Vagina (tissue), 2 donors: ENCODE measurements around the gene GRN. TPM values are rescaled to one million over a fixed set of nuclear protein-coding genes. Genes with fewer than 3 reads are reported as not detected.
"Not testable (repeated sequence)": the region's sequence is repeated elsewhere in the genome, so short reads cannot be mapped to it uniquely, and the experiment has no call there.

Experiments used
- DNase-seq, 2 donors: peaks; one replicate each; pipeline ENCODE4 v3.0.0-alpha.2; 2017; ENCODE audit errors: extremely low spot score in 2 of 2
- H3K27ac ChIP-seq: fragments of 200-600 bp; sonication (generic); one replicate; pipeline ENCODE4 v1.5.1; 2019
- H3K27me3 ChIP-seq: fragments of 200-600 bp; sonication (generic); one replicate; pipeline ENCODE4 v1.5.1; 2019
- H3K36me3 ChIP-seq, 2 donors: fragments of 200-600 bp; sonication (generic); one replicate each; pipeline ENCODE4 v1.5.1; 2017 to 2019
- H3K4me1 ChIP-seq: fragments of 200-600 bp; sonication (generic); one replicate; pipeline ENCODE4 v1.5.1; 2019
- H3K4me3 ChIP-seq, 2 donors: fragments of 200-600 bp; sonication (generic); 1 replicate in 1 of 2; 2 replicates in 1 of 2; pipeline ENCODE4 v1.5.1; 2016 to 2019
- H3K9me3 ChIP-seq: fragments of 200-600 bp; sonication (generic); one replicate; pipeline ENCODE4 v1.5.1; 2019
- POLR2A ChIP-seq, 2 donors: fragments of 450-650 bp; IDR thresholded peaks; one replicate each; pipeline ENCODE4 v1.6.1; 2017; ENCODE audit warnings: antibody characterized with exemption in 2 of 2, mild to moderate bottlenecking in 2 of 2, moderate library complexity in 2 of 2
- POLR2AphosphoS5 ChIP-seq, 2 donors: sonication (generic); formaldehyde crosslinking; IDR thresholded peaks; one replicate each; pipeline ENCODE4 v1.9.0; 2017; ENCODE audit warnings: antibody characterized with exemption in 2 of 2, mild to moderate bottlenecking in 2 of 2, low read depth in 1 of 2; ENCODE audit not compliant: insufficient read depth in 1 of 2
- intact Hi-C: fragments of 100-400 bp; cut with DNase I; formaldehyde crosslinking; loops from one replicate; pipeline ENCODE4 v1.15.1; 2023
- total RNA-seq: library from RNA; depleted of rRNA; stranded (reverse); fragments of >200 nt; gene quantifications from one replicate; pipeline ENCODE4 v1.2.3, GENCODE V29; 2016
- TF ChIP-seq, protein P1 (sequence below), 3 experiments: fragments of 450-650 bp in 2 of 3; fragments of 200-600 bp in 1 of 3; sonication (generic) in 1 of 3; IDR thresholded peaks; one replicate each; pipeline ENCODE4 v1.5.1; 2017 to 2019; ENCODE audit warnings: antibody characterized with exemption in 3 of 3, mild to moderate bottlenecking in 2 of 3, moderate library complexity in 2 of 3

GRN gene
- total RNA-seq, 1 donor from 2014 or later: 268 TPM

DNA sequence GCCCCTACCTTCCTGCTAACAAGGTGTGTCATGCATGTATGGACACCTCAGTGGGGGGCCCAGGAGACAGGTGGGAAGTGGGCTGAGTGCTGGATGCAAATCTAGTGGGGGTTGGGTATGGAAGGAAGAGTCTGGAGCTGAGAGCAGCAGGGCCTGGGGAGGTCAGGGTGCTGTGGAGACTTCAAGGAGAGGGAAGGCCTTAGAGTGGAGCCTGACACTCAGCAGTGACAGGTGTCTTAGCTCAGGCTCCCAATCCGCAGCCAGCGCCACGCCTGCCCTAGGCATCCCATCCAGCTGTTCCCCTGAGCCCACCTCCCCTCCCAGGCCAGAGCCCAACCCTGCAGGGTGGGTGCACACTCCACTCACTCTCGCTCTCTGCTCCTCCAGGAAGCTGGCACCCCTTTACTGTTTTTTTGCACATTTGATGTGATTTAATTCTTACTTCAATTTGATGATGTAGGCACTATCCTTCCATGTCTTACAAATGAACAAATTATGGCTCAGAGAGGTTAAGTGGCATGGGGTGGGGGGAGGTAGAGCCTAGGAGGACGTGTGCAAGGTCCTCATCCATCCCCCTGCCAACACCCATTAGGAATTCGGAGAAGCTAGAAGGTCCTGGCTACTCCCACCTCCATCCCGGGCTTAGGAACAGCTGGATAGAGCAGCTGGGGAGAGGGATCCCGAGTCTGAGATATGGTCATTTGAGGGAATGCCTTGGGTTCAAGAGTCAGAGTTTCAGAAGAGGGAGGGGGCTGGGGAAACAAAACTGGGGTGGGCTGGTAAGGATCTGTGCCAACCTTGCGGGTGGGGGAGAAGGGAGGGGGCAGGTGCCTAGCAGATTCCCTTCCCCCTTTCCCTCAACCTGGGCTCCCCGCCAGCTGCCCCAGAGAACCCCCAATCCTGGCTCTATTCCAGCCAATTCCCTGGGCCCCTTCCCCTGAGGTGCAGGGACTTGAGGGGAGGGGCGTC lies 16.5 kb downstream of the GRN start:
- Histone ChIP-seq H3K36me3 (no peaks in the 10 kb centered on the region), H3K4me1 (peaks cover 38% of the 10 kb centered on the region), H3K9me3 (no peaks in the 10 kb centered on the region), H3K27me3 (no peaks in the 10 kb centered on the region), H3K4me3 (no peak overlapping the region), H3K27ac (peak overlapping the region; percentile 83)
- no peak for DNase-seq
- TF ChIP-seq, protein P1, sequence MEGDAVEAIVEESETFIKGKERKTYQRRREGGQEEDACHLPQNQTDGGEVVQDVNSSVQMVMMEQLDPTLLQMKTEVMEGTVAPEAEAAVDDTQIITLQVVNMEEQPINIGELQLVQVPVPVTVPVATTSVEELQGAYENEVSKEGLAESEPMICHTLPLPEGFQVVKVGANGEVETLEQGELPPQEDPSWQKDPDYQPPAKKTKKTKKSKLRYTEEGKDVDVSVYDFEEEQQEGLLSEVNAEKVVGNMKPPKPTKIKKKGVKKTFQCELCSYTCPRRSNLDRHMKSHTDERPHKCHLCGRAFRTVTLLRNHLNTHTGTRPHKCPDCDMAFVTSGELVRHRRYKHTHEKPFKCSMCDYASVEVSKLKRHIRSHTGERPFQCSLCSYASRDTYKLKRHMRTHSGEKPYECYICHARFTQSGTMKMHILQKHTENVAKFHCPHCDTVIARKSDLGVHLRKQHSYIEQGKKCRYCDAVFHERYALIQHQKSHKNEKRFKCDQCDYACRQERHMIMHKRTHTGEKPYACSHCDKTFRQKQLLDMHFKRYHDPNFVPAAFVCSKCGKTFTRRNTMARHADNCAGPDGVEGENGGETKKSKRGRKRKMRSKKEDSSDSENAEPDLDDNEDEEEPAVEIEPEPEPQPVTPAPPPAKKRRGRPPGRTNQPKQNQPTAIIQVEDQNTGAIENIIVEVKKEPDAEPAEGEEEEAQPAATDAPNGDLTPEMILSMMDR (IDR thresholded peaks at IDR 0.05): no peak
- TF ChIP-seq POLR2A (IDR thresholded peaks at IDR 0.05) (no peak), POLR2AphosphoS5 (IDR thresholded peaks at IDR 0.05; ENCODE audit: insufficient read depth in 1 of 2, low read depth in 1 of 2) (no peak)
- intact Hi-C loops: no loop called here

DNA sequence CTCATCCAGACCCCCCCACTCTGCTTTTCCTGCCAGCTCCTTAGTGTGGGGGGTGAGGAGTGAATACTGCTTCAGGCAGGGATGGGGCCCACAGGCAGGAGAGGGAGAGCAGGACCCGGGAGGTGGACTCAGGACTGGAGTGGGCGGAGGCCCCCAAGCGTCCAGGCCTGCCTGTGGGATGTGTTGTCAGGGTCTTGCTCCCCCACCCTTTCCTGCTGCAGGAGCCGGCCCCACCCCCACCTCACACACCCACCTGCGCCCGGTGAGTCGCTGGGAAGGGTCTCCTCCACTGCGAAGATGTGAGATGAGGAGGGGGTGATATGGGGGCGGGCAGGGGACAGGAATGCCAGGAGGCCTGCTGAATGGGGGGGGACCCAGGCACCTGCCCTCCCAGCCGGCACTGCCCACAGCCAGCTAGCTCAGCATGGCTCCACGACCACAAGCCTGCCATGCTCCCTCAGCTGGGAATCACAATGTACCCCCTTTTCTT lies 17.4 kb downstream of the GRN start:
- peak overlapping the region; percentile 83 for H3K27ac ChIP-seq
- H3K36me3 ChIP-seq: no peaks in the 10 kb centered on the region
- intact Hi-C loops: no loop called here
- H3K4me1 ChIP-seq: peaks cover 38% of the 10 kb centered on the region
- TF ChIP-seq POLR2AphosphoS5 (IDR thresholded peaks at IDR 0.05; ENCODE audit: insufficient read depth in 1 of 2, low read depth in 1 of 2) (no peak), POLR2A (IDR thresholded peaks at IDR 0.05) (no peak)
- TF ChIP-seq, protein P1 (IDR thresholded peaks at IDR 0.05): no peak
- H3K9me3 ChIP-seq: no peaks in the 10 kb centered on the region
- DNase-seq: no peak
- H3K27me3 ChIP-seq: no peaks in the 10 kb centered on the region
- H3K4me3 ChIP-seq: peak overlapping the region; percentile 69 to 85

DNA sequence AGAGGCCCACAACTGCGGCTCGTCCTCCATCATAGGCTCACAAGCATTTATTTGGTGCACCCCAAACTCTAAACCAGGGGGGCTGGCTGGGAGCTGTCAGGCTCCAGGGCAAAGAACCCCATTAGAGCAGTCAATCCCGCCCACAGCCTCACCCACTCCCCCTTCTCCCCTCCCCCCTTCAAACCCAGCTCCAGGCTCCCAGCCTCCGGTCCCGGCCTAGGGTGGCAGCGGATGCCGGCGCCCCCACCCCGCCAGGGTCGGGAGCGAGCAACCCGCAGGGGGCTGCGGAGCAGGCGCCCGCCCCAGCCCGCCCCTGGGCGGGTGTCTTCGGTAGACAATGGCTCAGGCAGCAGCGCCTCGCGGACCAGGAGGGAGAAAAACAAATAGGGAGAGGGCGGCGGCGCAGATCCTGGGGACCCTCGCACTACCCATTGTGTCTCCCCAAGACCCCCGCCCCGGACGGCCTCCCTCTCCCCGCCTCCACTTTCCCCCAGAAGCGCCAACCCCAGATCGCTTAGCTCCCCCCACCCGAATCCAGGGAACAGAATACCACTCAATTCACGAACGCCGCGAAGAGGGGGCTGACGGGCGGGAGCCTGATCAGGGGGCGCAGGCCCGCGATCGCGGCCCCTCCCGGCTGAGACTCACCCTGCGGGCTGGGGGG lies 18.0 kb downstream of the GRN start:
- intact Hi-C loops: no loop called here
- Histone ChIP-seq H3K4me1 (peaks cover 38% of the 10 kb centered on the region), H3K27me3 (no peaks in the 10 kb centered on the region), H3K9me3 (no peaks in the 10 kb centered on the region), H3K4me3 (peak overlapping the region; percentile 69 to 85), H3K27ac (peak overlapping the region; percentile 83), H3K36me3 (no peaks in the 10 kb centered on the region)
- DNase-seq: no peak
- TF ChIP-seq POLR2A (IDR thresholded peaks at IDR 0.05) (no peak), POLR2AphosphoS5 (IDR thresholded peaks at IDR 0.05; ENCODE audit: insufficient read depth in 1 of 2, low read depth in 1 of 2) (no peak)
- TF ChIP-seq, protein P1 (IDR thresholded peaks at IDR 0.05): no peak

DNA sequence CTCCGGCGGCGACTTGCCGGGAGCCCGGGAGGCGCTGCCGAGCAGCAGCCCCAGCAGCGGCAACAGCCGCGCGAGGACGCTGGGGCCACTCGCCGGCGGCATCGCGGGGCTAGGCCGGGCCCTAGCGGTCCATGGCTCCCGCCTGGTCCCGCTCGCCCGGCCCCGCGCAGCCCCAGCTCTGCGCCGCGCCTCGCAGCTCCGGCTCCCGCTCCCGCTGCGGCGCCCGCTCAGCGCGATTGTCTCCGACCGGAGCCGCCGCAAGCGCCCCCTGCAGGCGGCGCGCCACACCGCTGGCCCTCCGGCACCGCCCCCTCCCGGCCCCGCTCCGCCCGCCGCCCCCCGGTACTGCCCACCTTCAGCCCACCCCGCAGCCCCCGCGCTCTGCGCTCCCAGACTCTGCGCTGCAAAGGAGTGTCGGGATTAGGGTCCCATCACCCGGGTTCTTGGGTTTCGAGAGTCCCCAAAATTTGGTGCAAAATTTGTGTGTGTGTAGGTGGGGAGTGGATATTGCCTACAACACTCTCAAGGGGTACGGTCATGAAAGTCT lies 18.6 kb downstream of the GRN start, which contains the start of gene FAM171A2:
FAM171A2 (minus strand) TSS at position 241 of the 547 bp plus-strand sequence; CDS start at position 102, 139 bp downstream.
- no peak for DNase-seq
- peak within 1 kb of the TSS; percentile 83 for H3K27ac ChIP-seq
- no peaks in the 10 kb centered on the region for H3K36me3 ChIP-seq
- H3K4me1 ChIP-seq: peaks cover 38% of the 10 kb centered on the region
- H3K27me3 ChIP-seq: no peaks in the 10 kb centered on the region
- no peaks in the 10 kb centered on the region for H3K9me3 ChIP-seq
- intact Hi-C loops: no loop called here
- peak within 1 kb of the TSS; percentile 69 to 85 for H3K4me3 ChIP-seq
- no peak for TF ChIP-seq POLR2AphosphoS5 (IDR thresholded peaks at IDR 0.05; ENCODE audit: insufficient read depth in 1 of 2, low read depth in 1 of 2)
- TF ChIP-seq, protein P1 (IDR thresholded peaks at IDR 0.05): peak in 1 of 3 experiments; percentile 86

DNA sequence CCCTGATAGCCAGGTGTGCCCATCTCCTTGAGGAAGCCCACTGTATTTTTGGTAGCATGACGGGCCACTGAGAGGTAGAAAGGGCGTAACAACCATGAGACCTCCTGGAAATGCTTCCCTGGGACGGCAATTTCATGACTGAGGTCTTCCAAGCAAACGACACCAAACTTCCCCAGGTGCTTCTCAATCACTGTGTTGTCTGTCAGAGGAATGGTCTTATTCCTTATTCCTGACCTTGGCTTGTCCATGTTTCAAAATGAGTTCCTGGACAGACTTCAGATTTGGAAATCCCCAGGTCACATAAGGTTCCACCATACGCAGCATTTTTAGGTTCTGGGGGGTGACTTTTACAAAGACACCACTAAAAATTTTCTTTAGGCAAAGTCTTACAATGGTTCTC lies 19.9 kb downstream of the GRN start:
- H3K4me3 ChIP-seq, H3K36me3 ChIP-seq, H3K27ac ChIP-seq, DNase-seq, intact Hi-C loops, H3K27me3 ChIP-seq, H3K9me3 ChIP-seq: not testable (repeated sequence)
- H3K4me1 ChIP-seq: peaks cover 36% of the 10 kb centered on the region
